ENCODE results near the gene GPR137B. TPM values are rescaled to one million over a fixed set of nuclear protein-coding genes. Genes with fewer than 3 reads are reported as not detected.

GPR137B gene
- total and polyA plus RNA-seq, 2 experiments from 2014 or later: 4.5 to 11.1 TPM

GRCh38 chr1:236154126-236154525, 11.8 kb downstream of the GPR137B start (continued):
- TF ChIP-seq CTCF (conservative IDR thresholded peaks at IDR 0.05; ENCODE audit: low read depth in 2 of 2) (no peak), EZH2phosphoT487 (IDR thresholded peaks at IDR 0.05; ENCODE audit: unreplicated experiment) (no peak), CREB1 (CRISPR knock-in tag; IDR thresholded peaks at IDR 0.05; ENCODE audit: low read depth) (no peak), REST (IDR thresholded peaks at IDR 0.05; ENCODE audit: unreplicated experiment) (no peak), ETS1 (IDR thresholded peaks at IDR 0.05) (no peak), STAT1 (IDR thresholded peaks at IDR 0.05; ENCODE audit: unreplicated experiment) (no peak)

GRCh38 chr1:236154671-236155398, 12.5 kb downstream of the GPR137B start:
- no peak for ATAC-seq

More at GRCh38 chr1:236154671-236155398, 12.5 kb downstream of the GPR137B start:
- H3K27ac ChIP-seq (ENCODE audit: low read depth): no peak overlapping the region
- H3F3A ChIP-seq (replicated peaks; ENCODE audit: low read depth): no peaks in the 10 kb centered on the region
- no peaks in the 10 kb centered on the region for H3K27me3 ChIP-seq (ENCODE audit: insufficient read depth)
- 0 out of 2 replicates have a peak, but pooled peaks cover 18% of the 10 kb centered on the region for H3K79me2 ChIP-seq (replicated peaks; ENCODE audit: insufficient read depth)
- no peaks in the 10 kb centered on the region for H3K36me3 ChIP-seq (ENCODE audit: insufficient read depth)
- no peak overlapping the region for H3K4me3 Mint-ChIP-seq
- H3K9me3 Mint-ChIP-seq: peaks cover 6% of the 10 kb centered on the region; the same call in 2 of the 3 replicates
- no peak overlapping the region for H3K4me2 ChIP-seq
- H3K36me3 Mint-ChIP-seq (ENCODE audit: low read depth): 0 out of 3 replicates have a peak, but pooled peaks cover 4% of the 10 kb centered on the region
- no peak overlapping the region for H3K4me3 ChIP-seq
- H3K27ac Mint-ChIP-seq: no peak overlapping the region; the same call in 1 of the 2 replicates
- H3K9me2 ChIP-seq (ENCODE audit: insufficient read depth): no peaks in the 10 kb centered on the region
- H4K20me1 ChIP-seq (replicated peaks; ENCODE audit: insufficient read depth): peaks cover 4% of the 10 kb centered on the region; the same call in 1 of the 2 replicates
- no peak for DNase-seq (ENCODE audit: low spot score)
- H3K27me3 Mint-ChIP-seq (ENCODE audit: insufficient read depth, low read depth, poor library complexity): peaks cover 12% of the 10 kb centered on the region
- H2AFZ ChIP-seq: no peak overlapping the region
- peaks cover 20% of the 10 kb centered on the region for H3K4me1 Mint-ChIP-seq
- no peaks in the 10 kb centered on the region for H3K4me1 ChIP-seq (ENCODE audit: insufficient read depth)
- no peak for TF ChIP-seq REST (IDR thresholded peaks at IDR 0.05; ENCODE audit: unreplicated experiment)
- TF ChIP-seq EZH2 (IDR thresholded peaks at IDR 0.05; ENCODE audit: low read depth, unreplicated experiment): no peak
- no peak for TF ChIP-seq ZNF114 (CRISPR knock-in tag; IDR thresholded peaks at IDR 0.05)
- no peak for TF ChIP-seq ETS1 (IDR thresholded peaks at IDR 0.05)
- no peak for TF ChIP-seq CTCF (conservative IDR thresholded peaks at IDR 0.05; ENCODE audit: low read depth in 2 of 2)
